ENCODE measurements around the gene NOX5. TPM values are rescaled to one million over a fixed set of nuclear protein-coding genes. Genes with fewer than 3 reads are reported as not detected.

The NOX5 gene
- total and polyA plus RNA-seq, 2 of the 4 experiments (the other 2 are of a cell fraction): 0.07 TPM; not detected in 1

GRCh38 chr15:69017978-69018377 lies 3.5 kb downstream of the NOX5 start:
- dilution Hi-C loops (cut with HindIII; ENCODE audit: low sequenced_read_pairs, unreplicated experiment) (no loop called here), intact Hi-C loops (cut with micrococcal nuclease) (no loop called here), in situ Hi-C loops (cut with MboI; ENCODE audit: low sequenced_read_pairs) (no loop called here)
- Histone ChIP-seq H3K9ac (ENCODE audit: low read depth, low read length) (no peak overlapping the region), H2BK120ac (ENCODE audit: low read depth, low read length) (no peak overlapping the region), H4K5ac (ENCODE audit: low read depth, low read length) (no peak overlapping the region), H3K4ac (ENCODE audit: low read depth, low read length) (no peak overlapping the region), H3K56ac (ENCODE audit: extremely low read depth, insufficient read depth, low read length) (no peak overlapping the region), H2AFZ (replicated peaks; ENCODE audit: low read length, poor library complexity) (no peak overlapping the region), H4K91ac (ENCODE audit: insufficient read depth, low read depth, low read length) (no peak overlapping the region), H3K4me1 (ENCODE audit: control insufficient read depth, insufficient read depth, low read length) (peaks cover 2% of the 10 kb centered on the region; the same call in 1 of the 2 replicates), H3K4me3 (ENCODE audit: insufficient read depth, low read depth, low read length) (no peak overlapping the region), H2AK9ac (replicated peaks; ENCODE audit: low read depth, low read length, poor library complexity) (no peak overlapping the region), H2BK5ac (ENCODE audit: low read depth, low read length, poor library complexity, severe bottlenecking) (no peak overlapping the region), H3K27ac (ENCODE audit: insufficient read depth, low read length) (no peak overlapping the region), H3K18ac (ENCODE audit: low read depth, low read length) (no peak overlapping the region), H3K36me3 (ENCODE audit: control insufficient read depth, insufficient read depth, low read length) (no peaks in the 10 kb centered on the region), H4K20me1 (ENCODE audit: insufficient read depth, low read length) (no peaks in the 10 kb centered on the region), H3K23ac (ENCODE audit: low read depth, low read length) (no peak overlapping the region), H2BK20ac (ENCODE audit: low read depth, low read length) (no peak overlapping the region), H3K27me3 (ENCODE audit: control insufficient read depth, insufficient read depth, low read length) (peaks cover 10% of the 10 kb centered on the region), H3K9me1 (ENCODE audit: insufficient read depth, low read length) (no peaks in the 10 kb centered on the region; the same call in 1 of the 2 replicates), H3K9me3 (ENCODE audit: control insufficient read depth, insufficient read depth, low read length) (no peaks in the 10 kb centered on the region), H3K14ac (replicated peaks; ENCODE audit: low read depth, low read length) (no peak overlapping the region), H2AK5ac (ENCODE audit: low read depth, low read length) (no peak overlapping the region), H3K4me2 (ENCODE audit: low read depth, low read length) (no peak overlapping the region), H2BK15ac (ENCODE audit: low read depth, low read length) (no peak overlapping the region), H4K8ac (ENCODE audit: low read depth in 2 of 2, low read length in 2 of 2) (no peak overlapping the region), H3K79me1 (ENCODE audit: low read depth in 1 of 2, low read length in 2 of 2) (no peaks in the 10 kb centered on the region)
- BruUV-seq (replicated peaks): no TSS peak
- POLR2A ChIA-PET (ENCODE audit: unreplicated experiment): no interaction called here
- no peak for ATAC-seq (ENCODE audit: low read depth)
- no peak for DNase-seq
- TF ChIP-seq CEBPB (IDR thresholded peaks at IDR 0.05; ENCODE audit: low read depth, low read length) (no peak), NFE2L2 (IDR thresholded peaks at IDR 0.05; ENCODE audit: low read depth, low read length) (no peak), MXI1 (IDR thresholded peaks at IDR 0.05; ENCODE audit: borderline replicate concordance, low read depth, low read length) (no peak), MAZ (IDR thresholded peaks at IDR 0.05; ENCODE audit: borderline replicate concordance, low read depth, low read length) (no peak), SMC3 (IDR thresholded peaks at IDR 0.05; ENCODE audit: low read depth, low read length) (no peak), RAD21 (IDR thresholded peaks at IDR 0.05; ENCODE audit: low read length) (no peak), MAFK (IDR thresholded peaks at IDR 0.05; ENCODE audit: low read depth, low read length) (no peak), BHLHE40 (IDR thresholded peaks at IDR 0.05; ENCODE audit: low read depth, low read length) (no peak), ELK1 (IDR thresholded peaks at IDR 0.05; ENCODE audit: borderline replicate concordance, low read depth, low read length) (no peak), FOS (IDR thresholded peaks at IDR 0.05; ENCODE audit: low read depth, low read length) (no peak), CHD1 (IDR thresholded peaks at IDR 0.05; ENCODE audit: low read depth, low read length) (no peak), USF2 (IDR thresholded peaks at IDR 0.05; ENCODE audit: low read depth, low read length) (no peak)
- CTCF ChIA-PET: interaction anchor here (1.0 kb wide), 1 partner anchor 14 kb away, joined by 3 read pairs; no protein-coding TSS in a partner anchor
- 79% methylated on average over 2 of the region's 7 CpGs; no CpG with 5 or more reads in 1 of the 2 experiments for WGBS, 2 experiments (ENCODE audit: extremely low coverage in 2 of 2, insufficient read length in 1 of 2)
